ENCODE results near the gene MRPL34.

Gene MRPL34

DNA sequence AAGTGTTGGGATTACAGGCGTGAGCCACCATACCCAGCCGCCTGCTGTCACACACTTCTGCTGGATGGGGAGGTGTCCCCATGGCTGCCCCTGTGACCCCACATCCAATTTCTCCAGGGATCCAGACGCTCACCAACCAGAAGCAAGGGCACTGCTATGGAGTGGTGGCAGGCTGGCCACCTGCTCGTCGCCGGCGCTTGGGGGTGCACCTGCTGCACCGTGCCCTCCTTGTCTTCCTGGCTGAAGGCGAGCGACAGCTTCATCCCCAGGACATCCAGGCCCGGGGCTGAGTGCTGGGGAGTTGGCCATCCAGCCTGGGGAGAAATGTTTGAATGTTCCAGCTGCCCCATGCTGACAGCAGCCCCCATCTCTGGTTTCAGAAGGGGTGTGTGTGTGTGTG lies 19.4 kb upstream of the MRPL34 start:
- no peak for DNase-seq

GRCh38 chr19:17286752-17287151 lies 18.9 kb upstream of the MRPL34 start:
- no peak for DNase-seq

GRCh38 chr19:17289489-17289888 lies 16.2 kb upstream of the MRPL34 start:
- DNase-seq, result no peak

- peak; percentile 70 to 72 for DNase-seq
Observed at GRCh38 chr19:17292301-17293074, 13.2 kb upstream of the MRPL34 start.

DNA sequence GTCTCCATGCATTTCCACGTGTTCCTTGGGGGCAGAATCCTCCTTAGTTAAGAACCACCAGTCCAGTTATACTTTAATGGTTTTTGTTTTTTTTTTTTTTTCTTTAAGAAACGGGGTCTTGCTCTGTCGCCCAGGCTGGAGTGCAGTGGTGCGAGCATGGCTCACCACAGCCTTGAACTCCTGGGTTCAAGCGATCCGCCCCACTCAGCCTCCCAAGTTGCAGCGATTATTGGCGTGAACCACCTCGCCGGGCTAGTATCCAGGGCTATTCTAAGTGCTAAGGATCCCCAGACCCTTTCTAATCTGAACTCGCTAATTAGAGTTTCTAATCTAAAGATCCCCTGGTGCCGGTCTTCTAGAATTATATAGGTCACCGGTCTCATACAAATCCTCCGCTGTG lies 12.1 kb upstream of the MRPL34 start:
- DNase-seq, result no peak

- no peak for DNase-seq
Observed at GRCh38 chr19:17294051-17294891, 11.4 kb upstream of the MRPL34 start.

DNA sequence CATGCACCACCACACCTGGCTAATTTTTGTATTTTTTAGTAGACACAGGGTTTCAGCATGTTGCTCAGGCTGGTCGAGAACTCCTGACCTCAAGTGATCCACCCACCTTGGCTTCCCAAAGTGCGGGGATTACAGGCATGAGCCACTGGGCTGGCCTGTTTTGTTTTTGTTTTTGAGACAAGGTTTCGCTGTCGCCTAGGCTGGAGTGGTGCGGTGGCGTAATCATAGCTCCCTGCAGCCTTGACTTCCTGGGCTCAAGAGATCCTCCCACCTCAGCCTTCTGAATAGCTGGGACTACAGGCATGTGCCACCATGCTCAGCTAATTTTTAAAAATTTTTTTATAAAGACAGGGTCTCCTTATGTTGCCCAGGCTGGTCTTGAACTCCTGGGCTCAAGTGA lies 10.1 kb upstream of the MRPL34 start:
- peak in 1 of 2 experiments; percentile 3 for DNase-seq

- peak; percentile 5 to 14 for DNase-seq
Observed at GRCh38 chr19:17296273-17296672, 9.4 kb upstream of the MRPL34 start.

- no peak for DNase-seq
Observed at GRCh38 chr19:17296976-17297375, 8.7 kb upstream of the MRPL34 start.

DNA sequence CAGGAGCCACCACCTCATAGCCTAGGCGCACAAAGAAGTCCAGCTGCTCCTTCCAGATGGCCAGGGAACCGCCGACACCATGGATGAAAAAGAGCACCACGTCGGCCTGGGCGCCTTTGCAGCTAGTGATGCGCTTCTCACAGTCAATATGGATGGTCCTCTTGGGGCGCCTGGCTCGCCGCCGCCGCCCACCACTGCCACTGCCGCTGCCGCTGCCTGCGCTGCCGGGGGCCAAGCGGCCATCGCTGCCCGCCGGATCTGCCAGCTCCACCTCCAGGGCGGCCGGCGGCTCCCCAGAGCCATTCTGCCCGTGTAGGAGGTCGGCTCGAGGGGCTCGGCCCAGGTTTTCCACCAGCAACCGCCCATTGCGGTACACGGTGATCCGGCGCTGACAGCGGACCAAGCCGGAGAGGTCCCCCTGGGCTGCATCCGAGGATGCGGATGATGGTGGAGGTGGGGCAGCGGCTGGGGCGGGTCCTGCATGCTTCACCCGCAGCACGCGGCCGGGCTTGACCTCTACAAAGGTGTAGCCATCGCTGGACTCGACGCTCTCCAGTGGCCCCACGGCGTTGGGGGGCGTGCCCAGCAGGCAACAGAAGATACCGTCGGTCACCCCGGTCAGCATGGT lies 4.6 kb upstream of the MRPL34 start:
- DNase-seq, result no peak

DNA sequence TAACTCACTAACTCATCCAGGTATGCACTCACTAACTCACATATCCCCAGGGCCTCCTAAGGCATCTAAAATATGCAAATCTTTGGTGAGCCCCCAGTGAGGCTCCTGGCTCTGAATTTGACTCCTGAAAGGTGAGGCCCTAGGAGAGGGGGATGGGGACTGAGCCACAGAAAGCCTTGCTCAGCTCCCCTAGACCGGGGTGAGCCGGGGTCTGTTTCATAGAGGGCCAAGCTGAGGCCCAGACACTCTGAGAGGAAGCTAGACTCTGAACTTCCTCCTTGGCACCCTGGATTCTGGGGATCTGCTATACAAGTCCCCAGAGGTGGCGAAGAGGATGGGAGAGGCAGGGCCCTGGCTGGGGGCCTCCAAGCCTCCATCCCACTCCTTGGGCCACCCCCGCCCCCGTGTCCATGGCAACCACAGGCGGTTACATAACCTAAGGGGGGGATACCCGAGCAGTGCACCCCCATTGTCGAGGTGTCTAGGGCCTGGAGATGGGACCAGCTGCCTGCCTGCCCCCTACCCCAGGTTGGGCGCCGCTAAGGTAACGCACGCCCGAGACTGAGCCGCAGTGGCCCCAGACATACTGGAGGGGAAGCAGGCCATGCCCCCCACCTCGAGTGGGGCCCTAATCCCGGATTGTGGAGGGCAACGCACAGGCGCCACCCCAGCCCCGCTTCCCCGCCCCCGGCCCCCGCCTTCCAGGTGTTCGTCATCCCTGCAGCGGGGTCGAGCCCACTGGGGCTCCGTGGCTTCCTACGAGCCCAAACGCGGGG lies 3.1 kb upstream of the MRPL34 start:
- DNase-seq, result peak; percentile 27 to 40

DNA sequence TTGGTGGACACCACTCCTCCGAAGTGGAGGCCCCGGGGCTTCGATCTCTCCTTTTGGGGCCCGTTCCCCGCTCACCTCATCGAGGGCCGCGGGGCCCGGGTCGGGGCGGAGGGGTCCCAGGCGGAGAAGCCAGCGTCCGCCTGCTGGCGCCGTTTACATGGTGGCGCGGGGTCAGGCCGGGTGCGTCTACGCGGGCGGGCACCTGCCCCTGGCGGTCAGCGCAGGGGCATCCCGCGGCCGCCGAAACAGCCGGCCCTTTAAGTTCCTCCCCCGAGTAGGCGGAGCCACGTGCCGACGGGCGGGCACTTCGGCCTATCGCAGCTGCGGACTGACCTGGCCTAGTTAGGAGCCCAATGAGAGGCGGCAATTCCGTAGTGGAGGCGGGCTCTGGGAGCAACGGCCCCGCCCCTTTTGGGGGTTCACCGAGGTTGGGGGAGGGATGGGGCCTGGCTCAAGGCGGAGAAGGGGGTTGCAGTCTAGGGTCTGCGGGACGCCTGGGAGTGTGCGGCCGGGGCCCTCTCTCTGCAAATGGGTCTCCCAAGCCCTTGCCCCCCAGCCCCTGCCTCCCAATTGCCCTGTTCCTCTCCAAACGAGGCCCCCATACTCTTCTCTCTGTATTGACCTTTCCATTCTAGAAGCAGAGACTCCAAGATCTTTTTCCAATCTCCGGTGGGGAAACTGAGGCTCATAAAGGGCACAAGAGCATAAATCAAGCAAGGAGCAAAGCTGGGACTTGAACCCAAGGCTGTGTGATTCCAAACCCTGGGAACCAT lies 2.3 kb upstream of the MRPL34 start, which contains the start of gene ABHD8:
TSS of gene ABHD8 (minus strand) at position 259 of the 773 bp plus-strand sequence. CDS start 1,809 bp downstream, outside the sequence.
- peak; percentile 80 to 85 for DNase-seq

DNA sequence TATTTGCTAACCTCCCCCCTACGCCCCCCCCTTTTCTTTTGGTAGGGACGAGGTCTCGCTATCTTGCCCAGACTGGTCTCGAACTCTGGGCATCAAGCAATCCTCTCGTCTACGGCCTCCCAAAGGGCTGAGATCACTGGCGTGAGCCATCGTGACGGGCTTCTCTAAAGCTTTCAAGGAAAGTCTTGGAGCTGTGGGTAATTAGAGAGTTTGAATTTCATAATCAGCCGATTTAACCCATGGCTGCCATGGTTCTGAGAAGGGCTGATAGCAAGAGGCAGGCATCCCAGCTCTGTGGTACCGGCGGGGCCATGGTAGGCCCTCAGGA lies 1.8 kb upstream of the MRPL34 start:
- DNase-seq, result no peak

DNA sequence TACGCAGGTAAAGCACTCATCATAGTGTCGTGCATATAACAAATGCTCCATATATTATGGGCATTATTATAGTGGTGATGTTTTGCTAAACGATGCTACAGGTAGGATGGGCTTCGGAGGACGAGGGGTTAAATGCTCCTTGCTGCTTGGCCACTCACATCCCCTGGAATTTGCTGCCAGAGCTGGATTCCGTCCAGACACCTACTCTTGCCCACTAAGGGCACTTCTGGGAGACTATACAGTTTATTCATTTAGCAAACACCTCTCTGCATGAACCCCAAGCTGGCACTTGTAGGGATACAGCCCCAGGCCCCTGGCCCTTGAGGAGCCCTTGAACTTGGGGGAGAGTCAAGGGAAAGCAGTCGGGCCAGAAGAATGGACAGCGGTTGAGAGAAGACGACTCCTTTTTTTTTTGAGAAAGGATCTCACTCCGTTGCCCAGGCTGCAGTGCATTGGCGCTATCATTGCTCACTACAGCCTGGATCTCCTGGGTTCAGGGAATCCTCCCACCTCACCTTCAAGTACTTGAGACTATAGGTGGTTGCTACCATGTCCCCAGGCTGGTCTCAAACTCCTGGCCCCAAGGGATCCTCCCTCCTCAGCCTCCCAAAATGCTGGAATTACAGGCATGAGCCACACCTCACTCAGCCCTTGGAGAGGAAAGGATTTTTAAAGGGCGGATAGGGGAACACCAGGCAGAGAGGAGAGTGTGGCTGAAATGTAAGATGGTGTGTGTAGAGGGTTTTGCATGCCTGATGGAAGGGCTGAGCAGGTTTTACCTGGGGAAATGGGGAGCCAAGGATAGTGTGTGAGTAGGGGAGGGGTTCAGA lies 1.1 kb upstream of the MRPL34 start:
- DNase-seq, result no peak

DNA sequence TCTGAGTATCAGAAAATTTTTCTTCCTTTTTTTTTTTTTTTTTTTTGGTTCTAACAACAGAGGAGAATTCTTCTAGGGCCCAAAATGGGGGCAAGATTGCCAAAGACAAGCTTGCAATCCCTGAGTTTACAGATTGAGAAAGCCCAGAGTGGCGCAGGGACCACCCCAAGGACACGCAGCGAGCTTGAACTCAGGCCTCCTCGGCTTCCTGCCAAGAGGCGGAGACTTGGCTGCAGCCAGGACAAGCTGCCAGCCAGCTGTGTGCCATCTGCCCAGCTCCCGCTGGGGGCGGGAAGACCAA lies 506 bp upstream of the MRPL34 start:
- no peak for DNase-seq

DNA sequence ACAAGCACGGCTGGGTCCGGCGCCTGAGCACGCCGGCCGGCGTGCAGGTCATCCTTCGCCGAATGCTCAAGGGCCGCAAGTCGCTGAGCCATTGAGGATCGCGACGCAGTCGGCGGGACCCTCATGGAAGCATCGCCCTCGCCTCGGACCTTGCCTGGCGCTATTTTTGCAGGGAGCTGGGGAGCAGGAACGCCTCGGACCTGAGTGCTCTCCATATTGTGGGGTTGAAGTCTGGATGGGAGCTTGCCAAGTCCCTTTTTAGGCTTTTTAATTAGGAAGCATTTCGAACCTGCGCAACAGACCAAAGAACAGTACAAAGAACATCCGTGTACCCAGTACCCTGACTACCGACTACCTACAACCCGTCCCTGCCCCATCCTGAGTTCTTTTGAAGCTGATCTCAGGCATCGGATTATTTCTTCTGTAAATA lies 628 bp downstream of the MRPL34 start:
- DNase-seq, result no peak

GRCh38 chr19:17307876-17308377 lies 2.3 kb downstream of the MRPL34 start:
- DNase-seq, result no peak

DNA sequence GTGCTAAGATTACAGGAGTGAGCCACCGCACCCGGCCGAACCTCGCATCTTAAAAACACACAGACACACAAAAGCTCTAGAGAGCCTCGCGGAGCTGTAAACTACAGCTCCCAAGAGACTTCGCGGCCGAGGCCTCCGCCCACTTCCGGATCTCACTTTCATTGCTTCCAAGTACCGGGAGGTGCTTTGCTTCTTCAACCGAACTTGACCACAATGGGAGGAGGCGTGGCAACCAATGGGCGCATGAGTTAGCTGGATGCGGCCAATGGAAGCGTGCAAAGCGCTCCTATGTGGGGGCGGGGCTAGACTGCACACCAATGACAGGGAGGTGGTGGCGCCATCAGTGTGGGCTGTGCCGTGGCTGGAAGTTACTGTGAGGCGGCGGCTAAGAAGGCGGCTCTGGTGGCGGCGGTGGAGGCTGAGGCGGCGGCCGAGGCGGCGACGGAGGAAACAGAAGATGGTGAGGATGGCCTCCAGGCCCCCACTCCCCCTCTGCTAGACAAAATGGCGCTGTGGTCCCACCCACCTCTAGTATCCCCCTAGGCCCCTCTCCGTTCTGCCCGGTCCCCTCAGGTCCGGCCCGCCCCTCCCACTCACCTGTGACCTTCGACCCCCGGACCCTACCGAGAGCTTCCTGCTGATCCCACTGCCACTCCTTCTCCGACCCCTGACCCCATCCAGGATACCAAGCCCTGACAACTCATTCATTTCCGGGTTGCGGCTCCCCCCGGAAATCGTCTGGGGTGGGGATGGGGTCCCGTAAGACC lies 3.7 kb downstream of the MRPL34 start, which contains the start of gene DDA1:
TSS of gene DDA1 (plus strand) at position 366 of the 767 bp plus-strand sequence. CDS start at position 458, 92 bp downstream.
- DNase-seq, result peak; percentile 99

DNA sequence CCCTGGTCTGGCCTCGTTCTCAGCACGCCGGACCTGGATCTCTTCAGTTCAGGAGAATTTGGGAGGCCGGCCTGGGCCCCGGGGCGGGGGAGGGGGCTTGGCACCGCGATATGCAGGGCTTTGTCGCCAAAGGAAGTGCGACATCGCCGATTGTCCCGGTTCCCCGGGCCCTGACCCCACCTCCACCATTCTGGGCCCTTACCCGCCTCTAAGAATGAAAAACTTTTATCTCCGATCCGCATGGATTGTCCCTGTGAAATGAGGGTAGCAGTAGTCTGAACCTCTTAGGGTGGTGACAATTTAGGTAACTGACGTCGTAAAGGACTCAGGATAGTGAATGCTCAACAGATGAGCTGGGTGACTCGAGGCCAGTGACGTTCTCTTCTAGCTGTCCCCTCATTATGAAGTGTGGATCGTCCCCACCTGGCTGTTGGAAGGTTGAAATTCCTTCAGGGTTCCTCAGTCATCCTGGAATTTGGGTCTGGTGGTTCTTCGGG lies 4.3 kb downstream of the MRPL34 start:
- DNase-seq, result no peak
